ENCODE data around the gene COMMD7.
"Not testable (repeated sequence)": the region's sequence is repeated elsewhere in the genome, so short reads cannot be mapped to it uniquely, and the experiment has no call there.

The COMMD7 gene

GRCh38 chr20:32765230-32765875, 22.1 kb upstream of the COMMD7 start:
- DNase-seq (ENCODE audit: low read depth in 2 of 2): not testable (repeated sequence)

- no peak for DNase-seq (ENCODE audit: low read depth in 2 of 2)
These were observed 21.0 kb upstream of the COMMD7 start for GRCh38 chr20:32764005-32764960.

GRCh38 chr20:32763202-32764004, 20.1 kb upstream of the COMMD7 start:
- DNase-seq (ENCODE audit: low read depth in 2 of 2): no peak

GRCh38 chr20:32762754-32763201, 19.5 kb upstream of the COMMD7 start:
- no peak for DNase-seq (ENCODE audit: low read depth in 2 of 2)

- DNase-seq (ENCODE audit: low read depth in 2 of 2): peak; percentile 33 to 65
These were observed 18.8 kb upstream of the COMMD7 start, which contains the start of gene DNMT3B for GRCh38 chr20:32761831-32762753. Gene DNMT3B, plus strand, starts transcription at chr20:32762385. Its CDS starts 17,939 bp downstream, at chr20:32780324.

- DNase-seq (ENCODE audit: low read depth in 2 of 2): no peak
These were observed 18.2 kb upstream of the COMMD7 start for GRCh38 chr20:32761417-32761830.

- no peak for DNase-seq (ENCODE audit: low read depth in 2 of 2)
These were observed 12.9 kb upstream of the COMMD7 start for GRCh38 chr20:32756156-32756555.

- DNase-seq (ENCODE audit: low read depth in 2 of 2): no peak
These were observed 10.5 kb upstream of the COMMD7 start for GRCh38 chr20:32753731-32754130.

GRCh38 chr20:32752458-32753250, 9.4 kb upstream of the COMMD7 start:
- DNase-seq (ENCODE audit: low read depth in 2 of 2): no peak

GRCh38 chr20:32751702-32752457, 8.6 kb upstream of the COMMD7 start:
- DNase-seq (ENCODE audit: low read depth in 2 of 2): no peak

GRCh38 chr20:32751293-32751692, 8.0 kb upstream of the COMMD7 start:
- no peak for DNase-seq (ENCODE audit: low read depth in 2 of 2)

- DNase-seq (ENCODE audit: low read depth in 2 of 2): no peak
These were observed 6.8 kb upstream of the COMMD7 start for GRCh38 chr20:32749914-32750637.

- DNase-seq (ENCODE audit: low read depth in 2 of 2): no peak
These were observed 688 bp downstream of the COMMD7 start for GRCh38 chr20:32742322-32743236.

- no peak for DNase-seq (ENCODE audit: low read depth in 2 of 2)
These were observed 2.1 kb downstream of the COMMD7 start for GRCh38 chr20:32741151-32741550.

GRCh38 chr20:32737371-32738223, 5.7 kb downstream of the COMMD7 start:
- DNase-seq (ENCODE audit: low read depth in 2 of 2): no peak

GRCh38 chr20:32731882-32732266, 11.4 kb downstream of the COMMD7 start:
- no peak for DNase-seq (ENCODE audit: low read depth in 2 of 2)

- not testable (repeated sequence) for DNase-seq (ENCODE audit: low read depth in 2 of 2)
These were observed 13.9 kb downstream of the COMMD7 start for GRCh38 chr20:32729334-32729733.

Measured in stimulated activated CD4-positive, alpha-beta T cell treated with anti-CD3 and anti-CD28 coated beads, Interleukin-15, amount 100 ng/mL, for 48 hours (primary cell).